Colonic mucosa (tissue), 4 donors: ENCODE measurements around the gene POLE2. TPM values are rescaled to one million over a fixed set of nuclear protein-coding genes. Genes with fewer than 3 reads are reported as not detected.
"Not testable (repeated sequence)": the region's sequence is repeated elsewhere in the genome, so short reads cannot be mapped to it uniquely, and the experiment has no call there.

Experiments
- DNase-seq: peaks from one replicate; pipeline ENCODE4 v3.0.0-alpha.2; 2020
- H3K27ac ChIP-seq: fragments of 200-600 bp; one replicate; pipeline ENCODE4 v1.8.0; 2021
- H3K27me3 ChIP-seq: fragments of 200-600 bp; one replicate; pipeline ENCODE4 v1.8.0; 2021
- H3K36me3 ChIP-seq: fragments of 200-600 bp; one replicate; pipeline ENCODE4 v1.8.0; 2021
- H3K4me1 ChIP-seq: fragments of 200-600 bp; one replicate; pipeline ENCODE4 v1.8.0; 2021; ENCODE audit warnings: mild to moderate bottlenecking
- H3K4me3 ChIP-seq: fragments of 200-600 bp; one replicate; pipeline ENCODE4 v1.8.0; 2021
- H3K9ac ChIP-seq, 2 donors: one replicate each; pipeline ENCODE4 v1.7.0; 2013; ENCODE audit warnings: control low read depth in 2 of 2, low read depth in 2 of 2, low read length in 2 of 2
- H3K9me3 ChIP-seq: fragments of 200-600 bp; one replicate; pipeline ENCODE4 v1.8.0; 2021
- intact Hi-C: fragments of 100-400 bp; cut with DNase I; formaldehyde crosslinking; loops from one replicate; pipeline ENCODE4 v1.14.1; 2022
- total RNA-seq, 2 donors: library from RNA; stranded (reverse); fragmentation: NEBNext Ultra II Directional in 1 of 2; extraction: Animal tissue kit (Norgen Biotek cat#: 25700) in 1 of 2; gene quantifications; one replicate each; pipeline ENCODE4 v1.2.1, GENCODE V29; 2021
- TF ChIP-seq, protein P1 (sequence below): fragments of 200-600 bp; IDR thresholded peaks from one replicate; pipeline ENCODE4 v1.8.0; 2022; ENCODE audit warnings: antibody characterized with exemption, mild to moderate bottlenecking
- donor health status: healthy.
- donor health status: DM: no; HTN: no; CAD: no.
- donor health status: DM: no; HTN: no; CAD: no.

The POLE2 gene
- total RNA-seq, 2 donors from 2014 or later, result 2.5 to 15.9 TPM

DNA sequence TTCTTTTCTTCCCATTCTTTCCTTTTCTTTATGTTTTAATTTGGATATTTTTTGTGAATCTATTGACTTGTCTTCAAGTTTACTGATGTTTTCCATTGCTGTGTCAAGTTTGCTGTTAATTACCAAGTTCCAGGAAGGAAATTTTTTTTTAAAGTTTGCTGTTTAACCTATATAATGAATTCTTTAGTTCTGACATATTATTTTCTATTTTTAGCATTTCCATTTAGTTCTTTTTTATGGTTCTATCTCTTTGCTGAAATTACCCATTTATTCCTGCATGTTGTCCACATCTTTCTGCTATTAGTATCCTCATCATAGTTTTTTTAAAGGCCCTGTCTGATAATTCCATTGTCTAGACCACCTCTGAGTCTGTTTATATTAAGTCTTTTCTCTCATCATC, 32.7 kb upstream of the POLE2 start:
- no peaks in the 10 kb centered on the region for H3K9me3 ChIP-seq
- no peaks in the 10 kb centered on the region for H3K27me3 ChIP-seq
- H3K36me3 ChIP-seq, result no peaks in the 10 kb centered on the region
- TF ChIP-seq, protein P1, sequence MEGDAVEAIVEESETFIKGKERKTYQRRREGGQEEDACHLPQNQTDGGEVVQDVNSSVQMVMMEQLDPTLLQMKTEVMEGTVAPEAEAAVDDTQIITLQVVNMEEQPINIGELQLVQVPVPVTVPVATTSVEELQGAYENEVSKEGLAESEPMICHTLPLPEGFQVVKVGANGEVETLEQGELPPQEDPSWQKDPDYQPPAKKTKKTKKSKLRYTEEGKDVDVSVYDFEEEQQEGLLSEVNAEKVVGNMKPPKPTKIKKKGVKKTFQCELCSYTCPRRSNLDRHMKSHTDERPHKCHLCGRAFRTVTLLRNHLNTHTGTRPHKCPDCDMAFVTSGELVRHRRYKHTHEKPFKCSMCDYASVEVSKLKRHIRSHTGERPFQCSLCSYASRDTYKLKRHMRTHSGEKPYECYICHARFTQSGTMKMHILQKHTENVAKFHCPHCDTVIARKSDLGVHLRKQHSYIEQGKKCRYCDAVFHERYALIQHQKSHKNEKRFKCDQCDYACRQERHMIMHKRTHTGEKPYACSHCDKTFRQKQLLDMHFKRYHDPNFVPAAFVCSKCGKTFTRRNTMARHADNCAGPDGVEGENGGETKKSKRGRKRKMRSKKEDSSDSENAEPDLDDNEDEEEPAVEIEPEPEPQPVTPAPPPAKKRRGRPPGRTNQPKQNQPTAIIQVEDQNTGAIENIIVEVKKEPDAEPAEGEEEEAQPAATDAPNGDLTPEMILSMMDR, result no peak
- no peak overlapping the region for H3K9ac ChIP-seq
- H3K4me1 ChIP-seq, result no peaks in the 10 kb centered on the region
- DNase-seq, result no peak
- no peak overlapping the region for H3K27ac ChIP-seq
- intact Hi-C loops, result no loop called here
- no peak overlapping the region for H3K4me3 ChIP-seq

GRCh38 chr14:49710993-49711392, 23.0 kb upstream of the POLE2 start:
- H3K27ac ChIP-seq, H3K27me3 ChIP-seq, H3K9me3 ChIP-seq, DNase-seq, H3K9ac ChIP-seq, intact Hi-C loops, H3K4me3 ChIP-seq, H3K4me1 ChIP-seq, H3K36me3 ChIP-seq: not testable (repeated sequence)

GRCh38 chr14:49704471-49704870, 16.5 kb upstream of the POLE2 start:
- H3K27me3 ChIP-seq, H3K27ac ChIP-seq, DNase-seq, intact Hi-C loops, H3K4me3 ChIP-seq, H3K36me3 ChIP-seq, H3K4me1 ChIP-seq, H3K9ac ChIP-seq, H3K9me3 ChIP-seq: not testable (repeated sequence)

DNA sequence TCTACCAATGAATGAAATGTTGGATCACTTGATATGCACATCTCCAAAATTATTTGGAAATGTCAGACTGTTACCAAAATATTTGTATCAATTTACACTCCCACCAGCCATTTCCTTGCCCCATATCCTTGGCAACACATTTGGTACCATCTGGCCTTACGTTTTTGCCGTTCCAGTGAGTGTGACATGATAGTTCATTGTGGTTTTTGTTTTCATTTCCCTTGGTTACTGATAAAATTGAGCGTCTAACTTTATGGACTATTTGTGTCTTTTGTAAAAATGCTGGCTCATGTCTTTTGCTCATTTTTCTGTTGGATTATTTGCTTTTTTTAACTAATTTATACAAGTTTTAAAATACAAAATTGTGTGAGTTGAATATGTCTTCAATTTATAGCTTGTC, 16.0 kb upstream of the POLE2 start:
- Histone ChIP-seq H3K9me3 (no peaks in the 10 kb centered on the region), H3K27me3 (no peaks in the 10 kb centered on the region), H3K9ac (no peak overlapping the region), H3K36me3 (no peaks in the 10 kb centered on the region), H3K4me1 (no peaks in the 10 kb centered on the region), H3K27ac (no peak overlapping the region), H3K4me3 (no peak overlapping the region)
- TF ChIP-seq, protein P1, result no peak
- intact Hi-C loops, result no loop called here
- no peak for DNase-seq

DNA sequence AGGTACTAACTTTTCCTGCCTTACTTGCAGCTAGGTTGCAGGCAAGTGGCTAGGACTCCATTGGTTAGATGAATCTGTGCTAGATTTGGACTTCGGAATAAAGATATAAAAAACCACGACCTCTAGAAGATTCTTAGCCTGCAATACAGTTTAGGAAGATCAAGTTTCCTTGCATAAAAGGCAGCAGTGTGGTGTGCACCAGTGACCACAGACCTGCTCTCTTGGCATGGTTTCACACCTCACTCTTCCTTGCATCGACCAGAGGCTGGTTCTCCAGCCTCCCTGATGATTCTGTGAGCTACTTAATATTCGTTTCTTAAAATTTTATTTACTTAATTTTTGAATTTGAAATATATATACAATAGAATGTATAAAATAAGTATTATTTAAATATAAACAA, 14.7 kb upstream of the POLE2 start:
- Histone ChIP-seq H3K27me3 (no peaks in the 10 kb centered on the region), H3K9ac (no peak overlapping the region), H3K9me3 (no peaks in the 10 kb centered on the region), H3K4me3 (no peak overlapping the region), H3K27ac (no peak overlapping the region), H3K4me1 (no peaks in the 10 kb centered on the region), H3K36me3 (no peaks in the 10 kb centered on the region)
- TF ChIP-seq, protein P1, result no peak
- intact Hi-C loops, result no loop called here
- DNase-seq, result no peak

GRCh38 chr14:49693735-49694124, 5.7 kb upstream of the POLE2 start:
- DNase-seq, H3K9ac ChIP-seq, H3K36me3 ChIP-seq, H3K27ac ChIP-seq, H3K27me3 ChIP-seq, H3K4me1 ChIP-seq, H3K9me3 ChIP-seq: not testable (repeated sequence)
- intact Hi-C loops, result loop anchor here (5.0 kb wide), 1 partner anchor 74 kb away; the partner anchor contains the start of gene KLHDC2
- H3K4me3 ChIP-seq, result peak overlapping the region; percentile 53

DNA sequence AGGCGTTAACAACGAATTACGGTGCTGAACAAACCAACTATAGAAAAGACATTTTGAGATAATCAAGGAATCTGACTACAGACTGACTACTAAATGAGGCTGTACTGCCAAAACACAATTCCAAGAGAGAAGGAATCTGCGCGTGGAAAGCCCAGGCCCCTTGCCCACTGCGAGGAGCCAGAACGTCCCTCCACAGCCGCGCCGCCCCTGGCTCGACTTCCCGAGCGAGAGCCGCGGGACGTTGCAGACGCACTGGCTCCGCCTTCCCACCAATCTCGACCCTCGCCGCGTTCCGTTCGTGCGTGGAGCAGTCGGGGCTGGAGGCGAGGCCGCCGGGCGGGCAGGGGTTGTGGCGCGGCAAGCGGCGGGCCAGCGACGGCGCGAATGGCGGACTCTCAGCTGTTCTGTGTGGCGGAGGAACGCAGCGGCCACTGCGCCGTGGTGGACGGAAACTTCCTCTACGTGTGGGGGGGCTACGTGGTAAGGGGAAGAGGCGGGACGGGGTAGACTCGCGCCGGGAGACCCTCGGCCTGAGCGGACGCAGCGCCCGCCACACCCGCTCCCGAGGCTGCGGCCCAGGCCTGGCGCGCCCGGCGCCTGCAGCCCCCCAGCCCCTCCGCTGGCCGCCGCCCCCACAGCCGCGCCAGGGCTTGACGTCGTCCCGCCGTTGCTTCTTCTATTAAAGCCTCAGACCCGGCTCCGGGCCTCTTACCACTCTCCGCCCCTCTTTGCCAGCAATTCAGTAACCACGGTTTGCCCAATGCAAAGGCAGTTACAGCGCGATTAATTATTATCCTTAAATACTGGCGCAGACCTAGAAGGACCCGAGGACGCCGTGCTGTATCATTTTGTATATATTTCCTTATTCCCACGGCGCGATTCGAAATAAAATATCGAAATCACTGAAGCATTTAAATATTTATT, 5.1 kb upstream of the POLE2 start, which contains the start of gene KLHDC1:
Gene KLHDC1, plus strand, starts transcription at position 310 of the 924 bp plus-strand sequence. Its CDS starts 75 bp downstream, at position 385.
- peak within 1 kb of the TSS; percentile 53 for H3K4me3 ChIP-seq
- DNase-seq, result peak; percentile 83
- TF ChIP-seq, protein P1, result no peak
- no peaks in the 10 kb centered on the region for H3K9me3 ChIP-seq
- H3K27me3 ChIP-seq, result no peaks in the 10 kb centered on the region
- peak within 1 kb of the TSS; percentile 85 for H3K27ac ChIP-seq
- H3K36me3 ChIP-seq, result no peaks in the 10 kb centered on the region
- no peaks in the 10 kb centered on the region for H3K4me1 ChIP-seq
- H3K9ac ChIP-seq, result peak within 1 kb of the TSS; percentile 81 to 84
- intact Hi-C loops, result loop anchor here (5.0 kb wide), 1 partner anchor 74 kb away; the partner anchor contains the start of gene KLHDC2
